CD4-positive, CD25-positive, alpha-beta regulatory T cell (primary cell): ENCODE data around the gene EPB41L3. TPM values are rescaled to one million over a fixed set of nuclear protein-coding genes. Genes with fewer than 3 reads are reported as not detected.

Experiments
- polyA plus RNA-seq, 4 donors: library from polyadenylated mRNA; unstranded; fragments of 300-500 nt; fragmentation: Illumina TruSeq; gene quantifications; one replicate each; pipeline ENCODE4 v1.2.3, GENCODE V29; 2021
- total RNA-seq: library from RNA; stranded (reverse); gene quantifications from one replicate; pipeline ENCODE4 v1.2.3, GENCODE V29; 2022

Gene EPB41L3
- total and polyA plus RNA-seq, 5 donors from 2014 or later: 0.52 TPM; not detected in 4

Other genes with a start within 250 kb of the EPB41L3 start
- gene ZBTB14, start 248.3 kb downstream of the EPB41L3 start, total RNA-seq: 17.8 TPM
- gene ZBTB14, start 248.3 kb downstream of the EPB41L3 start, polyA plus RNA-seq: 10 to 100 TPM; 12.2 to 22.3 (median 14.9) TPM